ENCODE measurements around the gene ZBTB16.

DNA sequence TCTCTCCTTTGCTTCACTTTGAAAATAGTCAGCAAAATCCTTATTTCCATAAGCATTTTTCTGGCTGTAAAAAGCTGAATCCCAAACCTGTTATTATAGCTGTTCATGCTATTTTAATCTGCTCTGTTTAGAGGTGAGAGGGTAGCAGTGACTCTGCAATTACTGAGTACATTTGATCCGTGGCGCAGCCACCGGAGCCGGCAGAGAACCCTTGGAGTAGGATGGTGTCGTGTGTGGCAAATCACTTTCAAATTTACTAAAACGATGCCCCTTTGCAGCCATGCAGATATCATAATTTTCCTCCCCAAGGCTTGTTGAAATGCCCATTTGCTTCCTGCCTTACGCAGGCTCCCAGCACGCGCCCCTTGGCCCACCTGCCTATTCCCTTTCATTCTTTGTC, 69.6 kb downstream of the ZBTB16 start:
- TF ChIP-seq, protein P1, sequence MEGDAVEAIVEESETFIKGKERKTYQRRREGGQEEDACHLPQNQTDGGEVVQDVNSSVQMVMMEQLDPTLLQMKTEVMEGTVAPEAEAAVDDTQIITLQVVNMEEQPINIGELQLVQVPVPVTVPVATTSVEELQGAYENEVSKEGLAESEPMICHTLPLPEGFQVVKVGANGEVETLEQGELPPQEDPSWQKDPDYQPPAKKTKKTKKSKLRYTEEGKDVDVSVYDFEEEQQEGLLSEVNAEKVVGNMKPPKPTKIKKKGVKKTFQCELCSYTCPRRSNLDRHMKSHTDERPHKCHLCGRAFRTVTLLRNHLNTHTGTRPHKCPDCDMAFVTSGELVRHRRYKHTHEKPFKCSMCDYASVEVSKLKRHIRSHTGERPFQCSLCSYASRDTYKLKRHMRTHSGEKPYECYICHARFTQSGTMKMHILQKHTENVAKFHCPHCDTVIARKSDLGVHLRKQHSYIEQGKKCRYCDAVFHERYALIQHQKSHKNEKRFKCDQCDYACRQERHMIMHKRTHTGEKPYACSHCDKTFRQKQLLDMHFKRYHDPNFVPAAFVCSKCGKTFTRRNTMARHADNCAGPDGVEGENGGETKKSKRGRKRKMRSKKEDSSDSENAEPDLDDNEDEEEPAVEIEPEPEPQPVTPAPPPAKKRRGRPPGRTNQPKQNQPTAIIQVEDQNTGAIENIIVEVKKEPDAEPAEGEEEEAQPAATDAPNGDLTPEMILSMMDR (IDR thresholded peaks at IDR 0.05 in 8 of 11, conservative IDR thresholded peaks at IDR 0.05 in 3 of 11) = no peak
- TF ChIP-seq POLR2AphosphoS5 (IDR thresholded peaks at IDR 0.05) (no peak), POLR2A (IDR thresholded peaks at IDR 0.05) (no peak)

Measured in spleen (tissue), 7 donors.